Measurements from ENCODE around the gene CCDC200.

GRCh38 chr17:43210576-43210975, 17.8 kb downstream of the CCDC200 start:
- TF ChIP-seq CTCF (IDR thresholded peaks at IDR 0.05; ENCODE audit: low read length) = no peak
- TF ChIP-seq EZH2 (IDR thresholded peaks at IDR 0.05; ENCODE audit: borderline replicate concordance, low read length) = no peak
